Endothelial cell of umbilical vein (primary cell): ENCODE data around the gene FBXO8. TPM values are rescaled to one million over a fixed set of nuclear protein-coding genes. Genes with fewer than 3 reads are reported as not detected.

Experiments used
- BruUV-seq: library from RNA; stranded (reverse); fragments of 400-500 nt; replicated peaks from 2 replicates; lab custom pipeline; 2021; lab: Mats Ljungman, UMichigan
- CTCF ChIA-PET: fragments of 300-600, 350-600 bp; sonication (Branson Sonifier 250); formaldehyde crosslinking; loops from one replicate; lab custom pipeline; 2021; ENCODE audit warnings: antibody characterized with exemption, inconsistent platforms; lab: Charles Lee
- POLR2A ChIA-PET: fragments of 300-600, 350-600 bp; sonication (Branson Sonifier 250); formaldehyde crosslinking; loops from one replicate; lab custom pipeline; 2021; ENCODE audit warnings: antibody characterized with exemption, inconsistent platforms; lab: Charles Lee
- DNase-seq: peaks from one replicate; pipeline ENCODE4 v3.0.0-alpha.2; 2011; ENCODE audit warnings: low read depth, low spot score
- FAIRE-seq: peaks from 2 replicates; lab custom pipeline; 2011; peaks lifted over from hg19 to GRCh38; lab: Jason Lieb, UNC
- H2AFZ ChIP-seq: 2 replicates; pipeline ENCODE4 v1.6.0; 2012; ENCODE audit warnings: low read depth, low read length, control low read depth, inconsistent platforms
- H3K27ac ChIP-seq: 2 replicates; pipeline ENCODE4 v1.5.1; 2011; ENCODE audit warnings: low read depth, mild to moderate bottlenecking, control low read depth, low read length, moderate library complexity; ENCODE audit not compliant: insufficient read depth
- H3K27me3 ChIP-seq, 2 experiments: 2 replicates each; pipeline versions ENCODE4 v1.6.0 to v1.6.1; 2011; ENCODE audit warnings: low read length in 2 of 2, mixed read lengths in 1 of 2; ENCODE audit not compliant: control insufficient read depth in 2 of 2, insufficient read depth in 2 of 2
- H3K36me3 ChIP-seq, 2 experiments: 2 replicates in 1 of 2; 3 replicates in 1 of 2; pipeline ENCODE4 v1.5.1; 2011; ENCODE audit warnings: low read length in 2 of 2, mild to moderate bottlenecking in 1 of 2, moderate library complexity in 1 of 2; ENCODE audit not compliant: control insufficient read depth in 2 of 2, insufficient read depth in 2 of 2; ENCODE audit errors: extremely low read depth in 1 of 2
- H3K4me1 ChIP-seq: 3 replicates; pipeline ENCODE4 v1.5.1; 2011; ENCODE audit warnings: mild to moderate bottlenecking, low read length; ENCODE audit not compliant: control insufficient read depth, insufficient read depth; ENCODE audit errors: extremely low read depth
- H3K4me2 ChIP-seq: 2 replicates; pipeline ENCODE4 v1.6.1; 2011; ENCODE audit warnings: low read length, control low read depth, mixed read lengths; ENCODE audit not compliant: insufficient read depth
- H3K4me3 ChIP-seq, 3 experiments: fragments of 200-600 bp in 1 of 3; sonication (generic), shearing (Covaris generic) in 1 of 3; replicated peaks in 1 of 3; 2 replicates each; pipeline ENCODE4 v1.5.1; 2011 to 2016; ENCODE audit warnings: control low read depth in 3 of 3, low read length in 3 of 3, mild to moderate bottlenecking in 2 of 3, inconsistent platforms in 1 of 3, low read depth in 1 of 3, moderate library complexity in 1 of 3; ENCODE audit not compliant: insufficient read depth in 1 of 3
- H3K79me2 ChIP-seq: 2 replicates; pipeline ENCODE4 v1.6.0; 2012; ENCODE audit warnings: low read length, inconsistent platforms; ENCODE audit not compliant: control insufficient read depth, insufficient read depth
- H3K9ac ChIP-seq: replicated peaks from 2 replicates; pipeline ENCODE3; 2011; ENCODE audit warnings: low read length, control low read depth; ENCODE audit not compliant: insufficient read depth; ENCODE audit errors: extremely low read depth
- H3K9me1 ChIP-seq: replicated peaks from 3 replicates; pipeline ENCODE4 v1.6.0; 2011; ENCODE audit warnings: mild to moderate bottlenecking, low read length; ENCODE audit not compliant: control insufficient read depth, insufficient read depth; ENCODE audit errors: extremely low read depth
- H3K9me3 ChIP-seq: replicated peaks from 2 replicates; pipeline ENCODE4 v1.5.1; 2012; ENCODE audit warnings: low read length, inconsistent platforms; ENCODE audit not compliant: control insufficient read depth, insufficient read depth
- H4K20me1 ChIP-seq: replicated peaks from 2 replicates; pipeline ENCODE3; 2011; ENCODE audit warnings: mild to moderate bottlenecking, low read length; ENCODE audit not compliant: control insufficient read depth, insufficient read depth; ENCODE audit errors: extremely low read depth
- EZH2 ChIP-seq: IDR thresholded peaks from 2 replicates; pipeline ENCODE4 v1.6.1; 2012; ENCODE audit warnings: borderline replicate concordance, low read depth, mild to moderate bottlenecking, moderate library complexity, low read length, inconsistent platforms; ENCODE audit not compliant: severe bottlenecking
- FOS ChIP-seq: IDR thresholded peaks from 2 replicates; pipeline ENCODE4 v1.6.1; 2011; ENCODE audit warnings: mild to moderate bottlenecking, low read length, moderate library complexity, borderline replicate concordance; ENCODE audit not compliant: insufficient read depth
- GATA2 ChIP-seq: IDR thresholded peaks from 2 replicates; pipeline ENCODE4 v1.7.0; 2011; ENCODE audit warnings: low read depth, mild to moderate bottlenecking, moderate library complexity, mixed read lengths, low read length; ENCODE audit not compliant: insufficient read length, insufficient read depth
- JUN ChIP-seq: IDR thresholded peaks from 2 replicates; pipeline ENCODE4 v1.6.1; 2011; ENCODE audit warnings: borderline replicate concordance, low read depth; ENCODE audit not compliant: insufficient read length, insufficient read depth
- MAX ChIP-seq: IDR thresholded peaks from 2 replicates; pipeline ENCODE4 v1.6.1; 2011; ENCODE audit not compliant: insufficient read depth, insufficient read length
- MYC ChIP-seq: IDR thresholded peaks from one replicate; pipeline ENCODE4 v1.6.1; 2011; ENCODE audit warnings: mild to moderate bottlenecking, low read depth, low read length
- POLR2A ChIP-seq: IDR thresholded peaks from 2 replicates; pipeline ENCODE4 v1.6.1; 2012; ENCODE audit warnings: low read depth, mild to moderate bottlenecking, control low read depth, low read length
- POLR2AphosphoS5 ChIP-seq: IDR thresholded peaks from 2 replicates; pipeline ENCODE4 v1.6.1; 2012; ENCODE audit warnings: low read depth, mild to moderate bottlenecking, control low read depth, low read length, moderate library complexity; ENCODE audit not compliant: insufficient read depth
- dilution Hi-C: fragments of 300-500 bp; cut with MboI; formaldehyde crosslinking; loops from one replicate; pipeline ENCODE4 v1.15.0; 2019; ENCODE audit warnings: low sequenced_read_pairs; ENCODE audit not compliant: extremely low pct_ligation_motif_present
- intact Hi-C: fragments of 100-400 bp; cut with micrococcal nuclease; formaldehyde crosslinking; loops from one replicate; pipeline ENCODE4 v1.10.0; 2022
- polyA plus RNA-seq, 4 experiments: library from polyadenylated mRNA; depleted of rRNA in 3 of 4; stranded (reverse) in 3 of 4; unstranded in 1 of 4; fragments of >200 nt; gene quantifications; 2 replicates each; pipeline versions ENCODE4 v1.2.1 to v1.2.3, GENCODE V29; 2011 to 2012; ENCODE audit warnings: missing spikeins in 1 of 4
- total RNA-seq: library from RNA; stranded (reverse); gene quantifications from 2 replicates; pipeline ENCODE4 v1.2.3, GENCODE V29; 2021
- TF ChIP-seq, protein P1 (sequence below), 2 donors: IDR thresholded peaks; 1 replicate in 1 of 2; 2 replicates in 1 of 2; pipeline ENCODE4 v1.5.1; 2011; ENCODE audit warnings: low read length in 2 of 2, mild to moderate bottlenecking in 2 of 2, moderate library complexity in 2 of 2, control low read depth in 1 of 2, inconsistent platforms in 1 of 2, low read depth in 1 of 2; ENCODE audit not compliant: insufficient read depth in 1 of 2; ENCODE audit errors: extremely low read depth in 1 of 2

Gene FBXO8
- total and polyA plus RNA-seq, 2 donors (not counting 3 experiments of a cell fraction or from before 2014, with no cell fraction given), result 9.9 to 14.5 TPM

DNA sequence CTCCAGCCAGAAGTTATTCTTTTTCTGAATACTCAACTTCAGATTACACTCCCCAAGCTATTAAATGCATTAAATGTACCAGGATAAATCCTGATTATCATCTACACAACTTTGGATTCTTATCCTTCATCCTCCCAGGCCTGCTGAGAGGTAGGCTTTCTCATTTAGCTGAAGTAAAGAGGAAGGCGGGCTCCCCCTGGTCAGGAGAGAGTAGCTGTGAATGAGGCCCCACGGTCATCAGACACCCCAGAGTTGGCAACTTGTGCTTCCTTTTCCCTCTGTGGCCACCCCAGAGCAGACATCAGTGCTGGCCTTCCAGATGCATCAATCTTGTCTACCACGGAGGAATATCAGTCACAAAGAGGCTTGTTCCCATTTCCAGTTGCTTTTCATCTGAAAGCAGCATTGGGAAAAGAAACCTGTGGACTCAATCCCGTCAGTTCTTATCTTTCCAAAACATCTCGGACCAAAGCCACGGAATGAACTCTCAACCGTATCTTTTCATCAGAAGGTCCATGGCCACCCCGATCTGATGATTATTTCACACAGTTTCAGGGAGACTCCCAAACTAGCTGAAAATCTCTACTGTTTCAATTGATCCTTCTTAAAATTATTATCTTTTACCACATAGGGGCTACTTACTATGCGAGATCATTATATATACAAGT is 79.2 kb downstream of the FBXO8 start:
- FAIRE-seq (no peak), DNase-seq (no peak)
- no peak overlapping the region for H2AFZ ChIP-seq
- no peak overlapping the region for H3K9ac ChIP-seq
- dilution Hi-C loops, result no loop called here
- H3K79me2 ChIP-seq, result no peaks in the 10 kb centered on the region
- BruUV-seq, result no TSS peak
- H3K36me3 ChIP-seq, result no peaks in the 10 kb centered on the region
- intact Hi-C loops, result no loop called here
- ChIA-PET POLR2A (no interaction called here), CTCF (no interaction called here)
- no peaks in the 10 kb centered on the region for H3K9me3 ChIP-seq
- TF ChIP-seq MAX (no peak), EZH2 (no peak)
- no peak overlapping the region for H3K4me3 ChIP-seq
- H3K9me1 ChIP-seq, result no peaks in the 10 kb centered on the region
- no peak overlapping the region for H3K27ac ChIP-seq
- H3K4me2 ChIP-seq, result no peak overlapping the region
- H3K4me1 ChIP-seq, result no peaks in the 10 kb centered on the region
- peaks cover 3 to 53% of the 10 kb centered on the region in 2 experiments for H3K27me3 ChIP-seq
- H4K20me1 ChIP-seq, result no peaks in the 10 kb centered on the region

DNA sequence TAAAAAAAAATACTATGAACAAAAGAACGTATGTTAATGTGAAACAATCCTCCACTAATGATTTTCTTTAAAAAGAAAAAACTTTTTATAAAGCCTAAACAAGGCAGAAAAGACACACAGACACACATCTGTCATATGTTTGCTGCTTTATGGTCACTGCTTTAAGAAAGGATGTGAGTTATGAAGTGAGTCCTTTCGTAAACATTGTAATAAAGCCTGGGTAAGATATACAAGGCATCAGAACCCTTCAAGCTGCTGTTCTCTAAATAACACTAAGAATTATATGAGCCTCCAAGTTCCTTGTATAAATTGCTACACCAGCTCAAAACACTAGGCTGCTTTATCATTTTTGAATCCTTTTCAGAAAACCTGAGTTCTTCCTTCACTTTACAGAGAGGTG is 81.6 kb downstream of the FBXO8 start:
- TF ChIP-seq, protein P1, sequence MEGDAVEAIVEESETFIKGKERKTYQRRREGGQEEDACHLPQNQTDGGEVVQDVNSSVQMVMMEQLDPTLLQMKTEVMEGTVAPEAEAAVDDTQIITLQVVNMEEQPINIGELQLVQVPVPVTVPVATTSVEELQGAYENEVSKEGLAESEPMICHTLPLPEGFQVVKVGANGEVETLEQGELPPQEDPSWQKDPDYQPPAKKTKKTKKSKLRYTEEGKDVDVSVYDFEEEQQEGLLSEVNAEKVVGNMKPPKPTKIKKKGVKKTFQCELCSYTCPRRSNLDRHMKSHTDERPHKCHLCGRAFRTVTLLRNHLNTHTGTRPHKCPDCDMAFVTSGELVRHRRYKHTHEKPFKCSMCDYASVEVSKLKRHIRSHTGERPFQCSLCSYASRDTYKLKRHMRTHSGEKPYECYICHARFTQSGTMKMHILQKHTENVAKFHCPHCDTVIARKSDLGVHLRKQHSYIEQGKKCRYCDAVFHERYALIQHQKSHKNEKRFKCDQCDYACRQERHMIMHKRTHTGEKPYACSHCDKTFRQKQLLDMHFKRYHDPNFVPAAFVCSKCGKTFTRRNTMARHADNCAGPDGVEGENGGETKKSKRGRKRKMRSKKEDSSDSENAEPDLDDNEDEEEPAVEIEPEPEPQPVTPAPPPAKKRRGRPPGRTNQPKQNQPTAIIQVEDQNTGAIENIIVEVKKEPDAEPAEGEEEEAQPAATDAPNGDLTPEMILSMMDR (IDR thresholded peaks at IDR 0.05; ENCODE audit: extremely low read depth in 1 of 2, insufficient read depth in 1 of 2, low read depth in 1 of 2, low read length in 2 of 2), result no peak
- TF ChIP-seq JUN, result no peak
- TF ChIP-seq EZH2, result no peak
- TF ChIP-seq GATA2, result no peak
- TF ChIP-seq POLR2AphosphoS5, result no peak
- TF ChIP-seq MYC, result no peak
- no peak for TF ChIP-seq MAX
- no peak for TF ChIP-seq FOS
- TF ChIP-seq POLR2A, result no peak
- peaks cover 5 to 32% of the 10 kb centered on the region in 2 experiments for H3K27me3 ChIP-seq
- H3K36me3 ChIP-seq, result no peaks in the 10 kb centered on the region
- H3K9me3 ChIP-seq, result no peaks in the 10 kb centered on the region
- no peak overlapping the region for H3K4me3 ChIP-seq
- H4K20me1 ChIP-seq, result no peaks in the 10 kb centered on the region
- H3K4me2 ChIP-seq, result no peak overlapping the region
- POLR2A ChIA-PET, result no interaction called here
- FAIRE-seq, result no peak
- no peak overlapping the region for H2AFZ ChIP-seq
- H3K9ac ChIP-seq, result no peak overlapping the region
- no peaks in the 10 kb centered on the region for H3K79me2 ChIP-seq
- no peaks in the 10 kb centered on the region for H3K4me1 ChIP-seq
- no TSS peak for BruUV-seq
- dilution Hi-C loops (no loop called here), intact Hi-C loops (no loop called here)
- CTCF ChIA-PET, result interaction anchor here (1.7 kb wide), 1 partner anchor 11 kb away, joined by 4 read pairs; no protein-coding TSS in a partner anchor
- H3K27ac ChIP-seq, result no peak overlapping the region
- DNase-seq, result no peak
- no peaks in the 10 kb centered on the region for H3K9me1 ChIP-seq
